ENCODE measurements around the gene GJB6. TPM values are rescaled to one million over a fixed set of nuclear protein-coding genes. Genes with fewer than 3 reads are reported as not detected.
A peak's percentile ranks its signal among the peaks of the same experiment; 100 is the strongest.

The GJB6 gene
- total RNA-seq, 4 donors from 2014 or later = not detected

- 72 to 73% methylated on average over 2 of the region's 2 CpGs for WGBS, 2 donors
- no peak overlapping the region for H3K27ac ChIP-seq
- peaks cover 0 to 4% (median 0%) of the 10 kb centered on the region in 4 donors for H3K9me3 ChIP-seq
- no peaks in the 10 kb centered on the region for H3K36me3 ChIP-seq
- H3K27me3 ChIP-seq = no peaks in the 10 kb centered on the region
- TF ChIP-seq POLR2A (IDR thresholded peaks at IDR 0.05) = no peak
- TF ChIP-seq EP300 (IDR thresholded peaks at IDR 0.05) = no peak
- TF ChIP-seq, protein P1, sequence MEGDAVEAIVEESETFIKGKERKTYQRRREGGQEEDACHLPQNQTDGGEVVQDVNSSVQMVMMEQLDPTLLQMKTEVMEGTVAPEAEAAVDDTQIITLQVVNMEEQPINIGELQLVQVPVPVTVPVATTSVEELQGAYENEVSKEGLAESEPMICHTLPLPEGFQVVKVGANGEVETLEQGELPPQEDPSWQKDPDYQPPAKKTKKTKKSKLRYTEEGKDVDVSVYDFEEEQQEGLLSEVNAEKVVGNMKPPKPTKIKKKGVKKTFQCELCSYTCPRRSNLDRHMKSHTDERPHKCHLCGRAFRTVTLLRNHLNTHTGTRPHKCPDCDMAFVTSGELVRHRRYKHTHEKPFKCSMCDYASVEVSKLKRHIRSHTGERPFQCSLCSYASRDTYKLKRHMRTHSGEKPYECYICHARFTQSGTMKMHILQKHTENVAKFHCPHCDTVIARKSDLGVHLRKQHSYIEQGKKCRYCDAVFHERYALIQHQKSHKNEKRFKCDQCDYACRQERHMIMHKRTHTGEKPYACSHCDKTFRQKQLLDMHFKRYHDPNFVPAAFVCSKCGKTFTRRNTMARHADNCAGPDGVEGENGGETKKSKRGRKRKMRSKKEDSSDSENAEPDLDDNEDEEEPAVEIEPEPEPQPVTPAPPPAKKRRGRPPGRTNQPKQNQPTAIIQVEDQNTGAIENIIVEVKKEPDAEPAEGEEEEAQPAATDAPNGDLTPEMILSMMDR (IDR thresholded peaks at IDR 0.05) = no peak
- no peaks in the 10 kb centered on the region for H3K4me1 ChIP-seq
- H3K4me3 ChIP-seq = no peak overlapping the region
- DNase-seq (ENCODE audit: low spot score in 2 of 2) = no peak
These were observed 9.5 kb upstream of the GJB6 start for GRCh38 chr13:20241593-20241992.

- H3K36me3 ChIP-seq = no peaks in the 10 kb centered on the region
- no peak overlapping the region for H3K4me3 ChIP-seq
- TF ChIP-seq, protein P1 (IDR thresholded peaks at IDR 0.05) = no peak
- TF ChIP-seq EP300 (IDR thresholded peaks at IDR 0.05) (no peak), POLR2A (IDR thresholded peaks at IDR 0.05) (no peak)
- no peak overlapping the region for H3K27ac ChIP-seq
- no peaks in the 10 kb centered on the region for H3K27me3 ChIP-seq
- WGBS, 2 donors = 86 to 91% methylated on average over 6 of the region's 6 CpGs
- no peaks in the 10 kb centered on the region for H3K4me1 ChIP-seq
- peaks cover 0 to 4% (median 0%) of the 10 kb centered on the region in 4 donors for H3K9me3 ChIP-seq
- no peak for DNase-seq (ENCODE audit: low spot score in 2 of 2)
These were observed 7.6 kb upstream of the GJB6 start for GRCh38 chr13:20239748-20240147.

DNA sequence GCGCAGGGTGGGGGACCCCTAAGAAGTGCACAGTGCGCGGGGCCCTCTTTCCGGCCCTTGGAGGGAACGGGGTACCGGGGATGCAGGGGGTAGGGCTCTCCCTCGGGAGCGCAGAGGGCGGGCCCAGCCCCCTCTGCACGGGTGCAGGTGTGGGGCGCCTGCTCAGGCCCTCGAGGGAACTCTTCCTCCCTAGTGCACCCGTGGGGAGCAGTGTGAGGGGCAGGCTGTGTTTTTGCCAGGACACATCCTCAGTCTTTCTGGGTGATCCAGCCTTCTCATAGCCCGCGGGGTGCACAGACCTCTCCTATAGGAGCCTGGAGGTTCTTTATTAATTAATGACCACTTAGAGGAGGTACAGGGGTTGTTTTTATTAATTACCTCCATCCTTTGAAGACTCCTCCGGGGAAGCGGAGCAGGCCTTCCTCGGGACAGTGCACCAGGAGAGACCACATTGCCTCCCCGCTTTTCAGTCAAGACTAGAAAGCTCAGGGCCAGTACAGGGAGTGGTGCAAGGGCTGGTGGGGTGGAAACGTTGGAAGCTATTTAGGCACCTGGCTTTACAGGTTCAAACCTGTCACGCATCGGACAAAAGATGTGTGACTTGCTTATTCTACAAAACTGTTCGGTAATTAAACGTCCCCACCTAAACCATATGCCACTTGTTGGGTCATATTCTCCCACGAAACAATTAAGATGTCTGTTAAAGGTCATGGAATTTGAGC lies 598 bp upstream of the GJB6 start:
- no peak for DNase-seq (ENCODE audit: low spot score in 2 of 2)
- Histone ChIP-seq H3K4me1 (peaks cover 0 to 18% (median 3%) of the 10 kb centered on the region in 4 donors), H3K4me3 (peak overlapping the region in 1 of 4 donors; percentile 34), H3K27me3 (peaks cover 0 to 51% of the 10 kb centered on the region in 2 donors), H3K27ac (no peak overlapping the region), H3K9me3 (no peaks in the 10 kb centered on the region), H3K36me3 (no peaks in the 10 kb centered on the region)
- WGBS, 2 donors = 41 to 56% methylated on average over 16 to 24 of the region's 25 CpGs
- TF ChIP-seq POLR2A (IDR thresholded peaks at IDR 0.05) (no peak), EP300 (IDR thresholded peaks at IDR 0.05) (no peak)
- TF ChIP-seq, protein P1 (IDR thresholded peaks at IDR 0.05) = no peak

GRCh38 chr13:20230913-20231838 lies 943 bp downstream of the GJB6 start:
- Histone ChIP-seq H3K27ac (no peak overlapping the region), H3K9me3 (no peaks in the 10 kb centered on the region), H3K4me1 (peaks cover 0 to 18% (median 3%) of the 10 kb centered on the region in 4 donors), H3K27me3 (peaks cover 0 to 51% of the 10 kb centered on the region in 2 donors), H3K36me3 (no peaks in the 10 kb centered on the region), H3K4me3 (peak overlapping the region in 3 of 4 donors; percentile 26 to 34 (median 26))
- TF ChIP-seq EP300 (IDR thresholded peaks at IDR 0.05) (no peak), POLR2A (IDR thresholded peaks at IDR 0.05) (no peak)
- TF ChIP-seq, protein P1 (IDR thresholded peaks at IDR 0.05) = no peak
- no peak for DNase-seq (ENCODE audit: low spot score in 2 of 2)
- WGBS, 2 donors = 41 to 45% methylated on average over 30 of the region's 30 CpGs

Measured in tibial nerve (tissue), 4 donors.